ENCODE measurements around the gene HOXB5. TPM values are rescaled to one million over a fixed set of nuclear protein-coding genes. Genes with fewer than 3 reads are reported as not detected.
A peak's percentile ranks its signal among the peaks of the same experiment; 100 is the strongest.

Gene HOXB5
- total and polyA plus RNA-seq, 10 of the 15 experiments (the other 5 are each of a cell fraction or from before 2014, with no cell fraction given): not detected

DNA sequence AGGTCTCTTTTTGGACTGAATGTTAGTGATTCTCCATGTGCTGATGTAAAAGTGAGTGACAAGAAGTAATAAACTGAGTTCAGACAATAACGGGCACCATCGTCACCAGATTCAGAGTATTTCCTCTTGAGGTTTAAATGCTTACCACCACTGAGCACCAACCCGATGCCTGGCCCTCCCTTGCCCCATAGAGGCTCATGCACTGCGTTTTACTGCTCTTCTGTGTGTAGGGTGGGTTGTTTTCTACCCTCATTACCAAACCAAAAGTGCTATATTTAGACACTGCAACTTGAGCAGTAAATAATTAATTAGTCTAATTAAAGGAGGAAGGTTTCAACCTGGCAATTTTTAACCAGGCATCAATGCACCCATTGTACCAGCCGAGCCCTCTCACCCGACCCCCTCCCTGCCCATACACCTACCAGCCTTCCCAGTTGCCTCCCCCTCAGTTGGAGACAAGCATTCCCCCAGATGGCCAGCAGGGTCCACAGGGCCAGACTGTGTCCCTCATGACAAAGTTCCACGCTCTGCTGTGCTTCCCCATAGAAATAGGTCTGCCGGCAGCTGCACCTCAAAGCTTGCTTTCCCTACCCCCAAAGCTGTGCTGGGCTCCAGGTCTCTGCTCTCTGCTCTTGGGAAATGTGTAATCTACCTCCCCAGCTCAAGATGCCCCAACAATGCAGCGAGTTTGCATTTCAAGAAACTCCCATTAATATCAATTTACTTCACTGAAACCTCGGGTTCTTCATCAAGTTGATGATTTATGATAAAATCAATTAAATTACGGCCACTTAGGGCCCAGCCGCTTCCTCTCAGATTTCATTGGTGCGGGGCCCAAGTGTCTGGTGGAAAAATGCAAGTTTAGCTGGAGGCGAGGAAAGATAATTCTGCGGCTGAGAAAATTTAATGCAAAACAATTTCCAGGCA lies 31.4 kb downstream of the HOXB5 start:
- POLR2A ChIA-PET: interaction anchor here (1.4 kb wide), 2 partner anchors 44 to 46 kb away, joined by 3 to 7 read pairs; no protein-coding TSS in a partner anchor
- H3K79me2 ChIP-seq (ENCODE audit: control insufficient read depth, insufficient read depth, low read length): no peaks in the 10 kb centered on the region
- H3K27me3 ChIP-seq (replicated peaks in 1 of 2; ENCODE audit: control insufficient read depth in 2 of 2, insufficient read depth in 2 of 2, low read length in 1 of 2): no peaks in the 10 kb centered on the region
- no TSS peak for BruUV-seq (replicated peaks)
- no peak overlapping the region for H3K9ac ChIP-seq (ENCODE audit: control insufficient read depth, insufficient read depth, low read length)
- RAD21 ChIA-PET (ENCODE audit: unreplicated experiment): interaction anchor here (1.6 kb wide), 1 partner anchor 70 kb away, joined by 3 read pairs; no protein-coding TSS in a partner anchor
- ATAC-seq (peak; percentile 94), FAIRE-seq (no peak), DNase-seq (ENCODE audit: low read depth, low spot score) (peak; percentile 65)
- 48% methylated on average over 15 of the region's 15 CpGs for WGBS (ENCODE audit: insufficient coverage, insufficient replicate concordance, low lambda C conversion rate, missing lambda C conversion rate)
- H3K4me1 ChIP-seq (ENCODE audit: control insufficient read depth, insufficient read depth, low read length): no peaks in the 10 kb centered on the region
- no peak overlapping the region for H3K4me2 ChIP-seq (ENCODE audit: control insufficient read depth, insufficient read depth)
- intact Hi-C loops (cut with micrococcal nuclease; ENCODE audit: unreplicated experiment): no loop called here
- H3K9me3 ChIP-seq (replicated peaks; ENCODE audit: control insufficient read depth, insufficient read depth, low read length): no peaks in the 10 kb centered on the region
- H2AFZ ChIP-seq (ENCODE audit: control insufficient read depth, low read depth, low read length): no peak overlapping the region
- SMC1A ChIA-PET (ENCODE audit: uncharacterized antibody, unreplicated experiment): interaction anchor here (0.7 to 3.3 kb wide), 9 partner anchors 9 to 122 kb away, joined by 3 to 11 read pairs (median 3); no protein-coding TSS in a partner anchor
- H4K20me1 ChIP-seq (ENCODE audit: control insufficient read depth, insufficient read depth): no peaks in the 10 kb centered on the region
- no peak overlapping the region for H3K4me3 ChIP-seq
- in situ Hi-C loops (cut with MboI): no loop called here
- CTCF ChIA-PET: interaction anchor here (0.6 to 1.8 kb wide), 9 partner anchors 21 to 210 kb away, joined by 3 to 9 read pairs (median 4); no protein-coding TSS in a partner anchor
- H3K27ac ChIP-seq (ENCODE audit: control insufficient read depth, insufficient read depth): no peak overlapping the region
- H3K36me3 ChIP-seq (ENCODE audit: control insufficient read depth in 2 of 2, insufficient read depth in 2 of 2, low read length in 1 of 2): no peaks in the 10 kb centered on the region; a peak in 1 of 4 replicates
- TF ChIP-seq BRCA1 (IDR thresholded peaks at IDR 0.05; ENCODE audit: low read depth, low read length) (no peak), NFIC (IDR thresholded peaks at IDR 0.05; ENCODE audit: low read depth, low read length) (no peak), ATF7 (IDR thresholded peaks at IDR 0.05; ENCODE audit: low read depth) (peak; percentile 54), NR2F1 (conservative IDR thresholded peaks at IDR 0.05) (peak; percentile 31; the same call in 1 of the 2 replicates), RAD21 (IDR thresholded peaks at IDR 0.05; ENCODE audit: insufficient read depth, low read depth, low read length) (no peak), NFXL1 (IDR thresholded peaks at IDR 0.05; ENCODE audit: borderline replicate concordance) (no peak), EP300 (IDR thresholded peaks at IDR 0.05; ENCODE audit: borderline replicate concordance in 1 of 2, control insufficient read depth in 1 of 2, low read depth in 2 of 2, low read length in 2 of 2) (peak; percentile 23 to 42; a peak in 1 of 4 replicates), GATAD2B (conservative IDR thresholded peaks at IDR 0.05; ENCODE audit: low read depth) (0 out of 2 replicates have a peak, but pooled peaks have one; percentile 51), CREB1 (IDR thresholded peaks at IDR 0.05; ENCODE audit: low read depth) (no peak)
- TF ChIP-seq, protein P1, sequence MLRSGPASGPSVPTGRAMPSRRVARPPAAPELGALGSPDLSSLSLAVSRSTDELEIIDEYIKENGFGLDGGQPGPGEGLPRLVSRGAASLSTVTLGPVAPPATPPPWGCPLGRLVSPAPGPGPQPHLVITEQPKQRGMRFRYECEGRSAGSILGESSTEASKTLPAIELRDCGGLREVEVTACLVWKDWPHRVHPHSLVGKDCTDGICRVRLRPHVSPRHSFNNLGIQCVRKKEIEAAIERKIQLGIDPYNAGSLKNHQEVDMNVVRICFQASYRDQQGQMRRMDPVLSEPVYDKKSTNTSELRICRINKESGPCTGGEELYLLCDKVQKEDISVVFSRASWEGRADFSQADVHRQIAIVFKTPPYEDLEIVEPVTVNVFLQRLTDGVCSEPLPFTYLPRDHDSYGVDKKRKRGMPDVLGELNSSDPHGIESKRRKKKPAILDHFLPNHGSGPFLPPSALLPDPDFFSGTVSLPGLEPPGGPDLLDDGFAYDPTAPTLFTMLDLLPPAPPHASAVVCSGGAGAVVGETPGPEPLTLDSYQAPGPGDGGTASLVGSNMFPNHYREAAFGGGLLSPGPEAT (IDR thresholded peaks at IDR 0.05; ENCODE audit: low read depth): 0 out of 2 replicates have a peak, but pooled peaks have one; percentile 32
- TF ChIP-seq, protein P2, sequence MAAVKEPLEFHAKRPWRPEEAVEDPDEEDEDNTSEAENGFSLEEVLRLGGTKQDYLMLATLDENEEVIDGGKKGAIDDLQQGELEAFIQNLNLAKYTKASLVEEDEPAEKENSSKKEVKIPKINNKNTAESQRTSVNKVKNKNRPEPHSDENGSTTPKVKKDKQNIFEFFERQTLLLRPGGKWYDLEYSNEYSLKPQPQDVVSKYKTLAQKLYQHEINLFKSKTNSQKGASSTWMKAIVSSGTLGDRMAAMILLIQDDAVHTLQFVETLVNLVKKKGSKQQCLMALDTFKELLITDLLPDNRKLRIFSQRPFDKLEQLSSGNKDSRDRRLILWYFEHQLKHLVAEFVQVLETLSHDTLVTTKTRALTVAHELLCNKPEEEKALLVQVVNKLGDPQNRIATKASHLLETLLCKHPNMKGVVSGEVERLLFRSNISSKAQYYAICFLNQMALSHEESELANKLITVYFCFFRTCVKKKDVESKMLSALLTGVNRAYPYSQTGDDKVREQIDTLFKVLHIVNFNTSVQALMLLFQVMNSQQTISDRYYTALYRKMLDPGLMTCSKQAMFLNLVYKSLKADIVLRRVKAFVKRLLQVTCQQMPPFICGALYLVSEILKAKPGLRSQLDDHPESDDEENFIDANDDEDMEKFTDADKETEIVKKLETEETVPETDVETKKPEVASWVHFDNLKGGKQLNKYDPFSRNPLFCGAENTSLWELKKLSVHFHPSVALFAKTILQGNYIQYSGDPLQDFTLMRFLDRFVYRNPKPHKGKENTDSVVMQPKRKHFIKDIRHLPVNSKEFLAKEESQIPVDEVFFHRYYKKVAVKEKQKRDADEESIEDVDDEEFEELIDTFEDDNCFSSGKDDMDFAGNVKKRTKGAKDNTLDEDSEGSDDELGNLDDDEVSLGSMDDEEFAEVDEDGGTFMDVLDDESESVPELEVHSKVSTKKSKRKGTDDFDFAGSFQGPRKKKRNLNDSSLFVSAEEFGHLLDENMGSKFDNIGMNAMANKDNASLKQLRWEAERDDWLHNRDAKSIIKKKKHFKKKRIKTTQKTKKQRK (IDR thresholded peaks at IDR 0.05; ENCODE audit: low read depth, low read length): no peak
- TF ChIP-seq, protein P3, sequence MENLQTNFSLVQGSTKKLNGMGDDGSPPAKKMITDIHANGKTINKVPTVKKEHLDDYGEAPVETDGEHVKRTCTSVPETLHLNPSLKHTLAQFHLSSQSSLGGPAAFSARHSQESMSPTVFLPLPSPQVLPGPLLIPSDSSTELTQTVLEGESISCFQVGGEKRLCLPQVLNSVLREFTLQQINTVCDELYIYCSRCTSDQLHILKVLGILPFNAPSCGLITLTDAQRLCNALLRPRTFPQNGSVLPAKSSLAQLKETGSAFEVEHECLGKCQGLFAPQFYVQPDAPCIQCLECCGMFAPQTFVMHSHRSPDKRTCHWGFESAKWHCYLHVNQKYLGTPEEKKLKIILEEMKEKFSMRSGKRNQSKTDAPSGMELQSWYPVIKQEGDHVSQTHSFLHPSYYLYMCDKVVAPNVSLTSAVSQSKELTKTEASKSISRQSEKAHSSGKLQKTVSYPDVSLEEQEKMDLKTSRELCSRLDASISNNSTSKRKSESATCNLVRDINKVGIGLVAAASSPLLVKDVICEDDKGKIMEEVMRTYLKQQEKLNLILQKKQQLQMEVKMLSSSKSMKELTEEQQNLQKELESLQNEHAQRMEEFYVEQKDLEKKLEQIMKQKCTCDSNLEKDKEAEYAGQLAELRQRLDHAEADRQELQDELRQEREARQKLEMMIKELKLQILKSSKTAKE (IDR thresholded peaks at IDR 0.05; ENCODE audit: low read depth, poor library complexity, severe bottlenecking): peak; percentile 13
- TF ChIP-seq, protein P4, sequence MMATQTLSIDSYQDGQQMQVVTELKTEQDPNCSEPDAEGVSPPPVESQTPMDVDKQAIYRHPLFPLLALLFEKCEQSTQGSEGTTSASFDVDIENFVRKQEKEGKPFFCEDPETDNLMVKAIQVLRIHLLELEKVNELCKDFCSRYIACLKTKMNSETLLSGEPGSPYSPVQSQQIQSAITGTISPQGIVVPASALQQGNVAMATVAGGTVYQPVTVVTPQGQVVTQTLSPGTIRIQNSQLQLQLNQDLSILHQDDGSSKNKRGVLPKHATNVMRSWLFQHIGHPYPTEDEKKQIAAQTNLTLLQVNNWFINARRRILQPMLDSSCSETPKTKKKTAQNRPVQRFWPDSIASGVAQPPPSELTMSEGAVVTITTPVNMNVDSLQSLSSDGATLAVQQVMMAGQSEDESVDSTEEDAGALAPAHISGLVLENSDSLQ (IDR thresholded peaks at IDR 0.05): peak; percentile 47

All from GM12878 (cell line).